H1 (cell line): ENCODE measurements around the gene TTL. TPM values are rescaled to one million over a fixed set of nuclear protein-coding genes. Genes with fewer than 3 reads are reported as not detected.

Experiments used
- GABPA ChIP-seq: IDR thresholded peaks from 2 replicates; pipeline ENCODE4 v1.6.1; 2011; ENCODE audit warnings: mild to moderate bottlenecking, low read length, moderate library complexity, borderline replicate concordance; ENCODE audit not compliant: insufficient read depth
- SP2 ChIP-seq: IDR thresholded peaks from 2 replicates; pipeline ENCODE4 v1.6.1; 2012; ENCODE audit warnings: mild to moderate bottlenecking, low read length, inconsistent platforms
- polyA plus RNA-seq, 7 experiments: library from polyadenylated mRNA; depleted of rRNA in 3 of 7; stranded (reverse) in 5 of 7; unstranded in 2 of 7; fragments of >200 nt in 5 of 7; fragments of 200-250 nt in 2 of 7; gene quantifications; 1 replicate in 5 of 7; 2 replicates in 1 of 7; 4 replicates in 1 of 7; pipeline versions ENCODE4 v1.2.1 to v1.2.3, GENCODE V29; 2011 to 2013; ENCODE audit warnings: missing spikeins in 2 of 7, mixed read lengths in 2 of 7
- total RNA-seq: library from RNA; stranded (reverse); fragmentation: NEBNext Ultra II Directional; extraction: Animal tissue kit (Norgen Biotek cat#: 25700); gene quantifications from 2 replicates; pipeline ENCODE4 v1.2.1, GENCODE V29; 2021

Gene TTL
- total and polyA plus RNA-seq, 2 of the 8 experiments (the other 6 are each of a cell fraction or from before 2014, with no cell fraction given) = 17.5 to 57.1 TPM

- TF ChIP-seq GABPA (no peak), SP2 (no peak)
- TF ChIP-seq, all 59 proteins: peak for 0
Measured at GRCh38 chr2:112547333-112547732, 65.4 kb downstream of the TTL start (continued).
